Fibroblast of lung (primary cell): ENCODE results near the gene AP2A2. TPM values are rescaled to one million over a fixed set of nuclear protein-coding genes. Genes with fewer than 3 reads are reported as not detected.

Source experiments
- DNase-seq, 2 donors: peaks; one replicate each; pipeline versions ENCODE4 v3.0.0 to v3.0.0-alpha.2; 2010; ENCODE audit warnings: low read depth in 2 of 2
- H2AFZ ChIP-seq: 2 replicates; pipeline ENCODE4 v1.5.1; 2012; ENCODE audit warnings: low read length, control low read depth, inconsistent platforms
- H3K27ac ChIP-seq: 2 replicates; pipeline ENCODE4 v1.5.1; 2011; ENCODE audit warnings: low read length, control low read depth; ENCODE audit not compliant: insufficient read depth
- H3K27me3 ChIP-seq: 2 replicates; pipeline ENCODE4 v1.5.1; 2011; ENCODE audit warnings: mild to moderate bottlenecking, low read length; ENCODE audit not compliant: control insufficient read depth, insufficient read depth
- H3K36me3 ChIP-seq: 2 replicates; pipeline ENCODE4 v1.5.1; 2011; ENCODE audit warnings: low read length; ENCODE audit not compliant: control insufficient read depth, insufficient read depth
- H3K4me1 ChIP-seq: 2 replicates; pipeline ENCODE4 v1.5.1; 2011; ENCODE audit warnings: low read length; ENCODE audit not compliant: control insufficient read depth, insufficient read depth; ENCODE audit errors: extremely low read depth
- H3K4me2 ChIP-seq: 2 replicates; pipeline ENCODE4 v1.5.1; 2011; ENCODE audit warnings: low read length, control low read depth; ENCODE audit not compliant: insufficient read depth; ENCODE audit errors: extremely low read depth
- H3K4me3 ChIP-seq, 4 experiments: fragments of 200-600 bp in 1 of 4; sonication (generic) in 1 of 4; replicated peaks in 1 of 4; 2 replicates each; pipeline ENCODE4 v1.5.1; 2011 to 2016; ENCODE audit warnings: low read length in 4 of 4, low read depth in 3 of 4, mild to moderate bottlenecking in 3 of 4, control low read depth in 2 of 4, inconsistent platforms in 1 of 4, mixed read lengths in 1 of 4; ENCODE audit not compliant: insufficient read depth in 1 of 4; ENCODE audit errors: control extremely low read depth in 1 of 4
- H3K79me2 ChIP-seq: 2 replicates; pipeline ENCODE4 v1.5.1; 2012; ENCODE audit warnings: mild to moderate bottlenecking, low read length, inconsistent platforms; ENCODE audit not compliant: control insufficient read depth, insufficient read depth
- H3K9ac ChIP-seq: 2 replicates; pipeline ENCODE4 v1.5.1; 2011; ENCODE audit warnings: mild to moderate bottlenecking, low read length, control low read depth; ENCODE audit not compliant: insufficient read depth
- H3K9me3 ChIP-seq: 2 replicates; pipeline ENCODE4 v1.5.1; 2012; ENCODE audit warnings: low read depth, low read length; ENCODE audit not compliant: control insufficient read depth, insufficient read depth
- H4K20me1 ChIP-seq: 2 replicates; pipeline ENCODE4 v1.5.1; 2011; ENCODE audit warnings: low read length; ENCODE audit not compliant: control insufficient read depth, insufficient read depth; ENCODE audit errors: extremely low read depth
- EZH2 ChIP-seq: IDR thresholded peaks from 2 replicates; pipeline ENCODE4 v1.5.1; 2012; ENCODE audit warnings: low read length, control low read depth, mild to moderate bottlenecking; ENCODE audit errors: missing control alignments
- polyA plus RNA-seq, 2 donors: library from polyadenylated mRNA; depleted of rRNA in 1 of 2; stranded (reverse) in 1 of 2; unstranded in 1 of 2; fragments of >200 nt; gene quantifications; 2 replicates each; pipeline ENCODE4 v1.2.1, GENCODE V29; 2011 to 2012; ENCODE audit warnings: missing spikeins in 1 of 2
- total RNA-seq: library from RNA; depleted of rRNA; stranded (reverse); fragments of >200 nt; gene quantifications from 2 replicates; pipeline ENCODE4 v1.2.1, GENCODE V29; 2014
- TF ChIP-seq, protein P1 (sequence below), 2 donors: IDR thresholded peaks in 1 of 2; conservative IDR thresholded peaks in 1 of 2; 1 replicate in 1 of 2; 2 replicates in 1 of 2; pipeline ENCODE4 v1.5.1; 2011 to 2012; ENCODE audit warnings: low read length in 2 of 2, control low read depth in 1 of 2, inconsistent platforms in 1 of 2, low read depth in 1 of 2, mild to moderate bottlenecking in 1 of 2

AP2A2 gene
- total and polyA plus RNA-seq, 2 donors (not counting 1 experiment from before 2014, with no cell fraction given): 21.6 to 46.1 TPM

DNA sequence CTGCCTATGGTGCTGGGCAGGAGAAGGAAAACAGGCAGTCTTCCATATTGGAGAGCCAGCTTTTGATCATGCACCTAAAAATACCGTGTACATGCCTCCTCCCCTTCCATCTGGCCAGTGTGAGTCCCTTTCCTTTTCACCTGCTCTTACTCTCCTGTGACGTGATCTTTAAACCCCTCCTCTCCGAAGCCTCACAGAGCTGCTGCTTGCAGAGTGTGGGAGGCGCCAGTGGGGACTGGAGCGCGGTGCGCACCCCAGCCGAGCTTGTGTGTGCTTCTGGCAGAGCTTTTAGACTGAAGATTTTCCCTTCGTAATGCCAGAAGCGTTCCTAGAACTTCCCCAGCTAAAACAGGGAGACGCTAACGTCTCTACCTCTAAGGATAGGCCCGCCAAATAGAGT lies 81.1 kb downstream of the AP2A2 start:
- no peaks in the 10 kb centered on the region for H3K9me3 ChIP-seq
- peaks cover 20% of the 10 kb centered on the region for H3K36me3 ChIP-seq
- no peak overlapping the region for H3K9ac ChIP-seq
- H2AFZ ChIP-seq: no peak overlapping the region
- H3K27me3 ChIP-seq: no peaks in the 10 kb centered on the region
- DNase-seq: no peak
- no peaks in the 10 kb centered on the region for H4K20me1 ChIP-seq
- no peak overlapping the region for H3K4me3 ChIP-seq
- TF ChIP-seq, protein P1, sequence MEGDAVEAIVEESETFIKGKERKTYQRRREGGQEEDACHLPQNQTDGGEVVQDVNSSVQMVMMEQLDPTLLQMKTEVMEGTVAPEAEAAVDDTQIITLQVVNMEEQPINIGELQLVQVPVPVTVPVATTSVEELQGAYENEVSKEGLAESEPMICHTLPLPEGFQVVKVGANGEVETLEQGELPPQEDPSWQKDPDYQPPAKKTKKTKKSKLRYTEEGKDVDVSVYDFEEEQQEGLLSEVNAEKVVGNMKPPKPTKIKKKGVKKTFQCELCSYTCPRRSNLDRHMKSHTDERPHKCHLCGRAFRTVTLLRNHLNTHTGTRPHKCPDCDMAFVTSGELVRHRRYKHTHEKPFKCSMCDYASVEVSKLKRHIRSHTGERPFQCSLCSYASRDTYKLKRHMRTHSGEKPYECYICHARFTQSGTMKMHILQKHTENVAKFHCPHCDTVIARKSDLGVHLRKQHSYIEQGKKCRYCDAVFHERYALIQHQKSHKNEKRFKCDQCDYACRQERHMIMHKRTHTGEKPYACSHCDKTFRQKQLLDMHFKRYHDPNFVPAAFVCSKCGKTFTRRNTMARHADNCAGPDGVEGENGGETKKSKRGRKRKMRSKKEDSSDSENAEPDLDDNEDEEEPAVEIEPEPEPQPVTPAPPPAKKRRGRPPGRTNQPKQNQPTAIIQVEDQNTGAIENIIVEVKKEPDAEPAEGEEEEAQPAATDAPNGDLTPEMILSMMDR (conservative IDR thresholded peaks at IDR 0.05 in 1 of 2, IDR thresholded peaks at IDR 0.05 in 1 of 2; ENCODE audit: low read depth in 1 of 2, low read length in 2 of 2): no peak
- no peak for TF ChIP-seq EZH2
- H3K27ac ChIP-seq: no peak overlapping the region
- H3K4me2 ChIP-seq: no peak overlapping the region
- H3K4me1 ChIP-seq: no peaks in the 10 kb centered on the region
- H3K79me2 ChIP-seq: no peaks in the 10 kb centered on the region

DNA sequence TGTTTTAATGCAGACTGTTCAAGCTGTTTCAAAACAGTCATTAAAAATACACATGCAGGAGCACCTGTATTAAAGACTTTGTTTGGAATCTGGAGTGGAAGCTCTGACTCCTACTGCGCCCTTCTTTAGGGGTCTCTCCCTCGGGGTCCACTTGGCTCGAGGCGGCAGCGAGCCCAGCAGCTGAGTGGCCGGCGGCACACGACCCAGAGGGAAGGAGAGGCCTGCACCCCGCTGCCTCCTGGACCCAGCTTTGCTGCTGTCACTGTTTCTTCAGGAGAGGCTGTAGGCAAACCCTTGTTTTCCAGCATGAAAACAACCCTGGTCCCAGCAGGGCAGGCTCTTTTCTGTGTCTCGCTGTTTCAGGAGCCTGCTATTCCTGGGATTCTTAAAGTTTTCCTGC lies 81.6 kb downstream of the AP2A2 start:
- no peak for TF ChIP-seq EZH2
- TF ChIP-seq, protein P1 (conservative IDR thresholded peaks at IDR 0.05 in 1 of 2, IDR thresholded peaks at IDR 0.05 in 1 of 2; ENCODE audit: low read depth in 1 of 2, low read length in 2 of 2): no peak
- H3K9ac ChIP-seq: no peak overlapping the region
- DNase-seq: no peak
- H3K4me3 ChIP-seq: no peak overlapping the region
- no peaks in the 10 kb centered on the region for H4K20me1 ChIP-seq
- no peak overlapping the region for H3K4me2 ChIP-seq
- no peaks in the 10 kb centered on the region for H3K27me3 ChIP-seq
- H3K4me1 ChIP-seq: no peaks in the 10 kb centered on the region
- H3K79me2 ChIP-seq: no peaks in the 10 kb centered on the region
- no peaks in the 10 kb centered on the region for H3K9me3 ChIP-seq
- H3K27ac ChIP-seq: no peak overlapping the region
- peaks cover 21% of the 10 kb centered on the region for H3K36me3 ChIP-seq
- no peak overlapping the region for H2AFZ ChIP-seq

DNA sequence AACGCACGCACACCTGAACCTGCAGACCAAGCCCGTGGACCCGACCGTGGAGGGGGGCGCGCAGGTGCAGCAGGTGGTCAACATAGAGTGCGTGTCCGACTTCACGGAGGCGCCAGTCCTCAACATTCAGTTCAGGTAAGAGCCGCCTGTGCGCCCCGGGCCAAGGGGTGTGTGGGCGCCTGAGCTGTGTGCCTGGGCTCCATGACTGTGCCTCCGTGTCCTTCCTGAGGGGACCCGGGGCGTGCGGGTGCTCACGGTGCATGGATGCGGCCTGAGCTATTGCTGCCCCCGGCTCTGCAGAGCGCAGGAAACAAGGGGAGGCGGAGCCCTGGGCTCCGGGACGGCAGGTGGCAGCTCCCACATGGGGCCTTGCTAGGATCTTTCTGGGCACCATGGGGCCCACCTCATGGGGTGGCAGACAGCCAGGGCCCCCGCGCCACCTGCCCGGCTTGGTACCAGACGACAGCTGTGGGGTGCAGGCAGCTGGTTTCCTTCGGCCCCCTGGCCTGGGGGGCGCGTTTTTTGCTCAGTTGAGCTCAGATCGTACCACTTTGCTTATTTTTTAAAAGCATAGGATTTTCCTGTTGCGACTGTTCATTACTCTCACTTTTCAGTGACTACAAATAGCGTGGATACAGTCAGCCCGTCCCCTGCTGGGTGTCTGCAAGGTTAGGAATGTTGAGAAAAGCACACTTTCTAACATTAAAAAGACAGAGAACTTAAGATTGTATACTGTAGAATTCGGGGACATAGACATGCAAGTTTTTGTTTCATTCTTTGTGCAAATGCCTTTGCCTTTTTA lies 82.5 kb downstream of the AP2A2 start:
- no peaks in the 10 kb centered on the region for H3K4me1 ChIP-seq
- H3K9ac ChIP-seq: no peak overlapping the region
- H3K9me3 ChIP-seq: no peaks in the 10 kb centered on the region
- TF ChIP-seq, protein P1 (conservative IDR thresholded peaks at IDR 0.05 in 1 of 2, IDR thresholded peaks at IDR 0.05 in 1 of 2; ENCODE audit: low read depth in 1 of 2, low read length in 2 of 2): no peak
- TF ChIP-seq EZH2: no peak
- peaks cover 16% of the 10 kb centered on the region for H3K36me3 ChIP-seq
- H4K20me1 ChIP-seq: no peaks in the 10 kb centered on the region
- no peak overlapping the region for H2AFZ ChIP-seq
- no peak overlapping the region for H3K27ac ChIP-seq
- H3K4me2 ChIP-seq: no peak overlapping the region
- no peaks in the 10 kb centered on the region for H3K27me3 ChIP-seq
- no peaks in the 10 kb centered on the region for H3K79me2 ChIP-seq
- DNase-seq: no peak
- no peak overlapping the region for H3K4me3 ChIP-seq
